ENCODE results near the gene TSC22D2.
"Not testable (repeated sequence)": the region's sequence is repeated elsewhere in the genome, so short reads cannot be mapped to it uniquely, and the experiment has no call there.

TSC22D2 gene

DNA sequence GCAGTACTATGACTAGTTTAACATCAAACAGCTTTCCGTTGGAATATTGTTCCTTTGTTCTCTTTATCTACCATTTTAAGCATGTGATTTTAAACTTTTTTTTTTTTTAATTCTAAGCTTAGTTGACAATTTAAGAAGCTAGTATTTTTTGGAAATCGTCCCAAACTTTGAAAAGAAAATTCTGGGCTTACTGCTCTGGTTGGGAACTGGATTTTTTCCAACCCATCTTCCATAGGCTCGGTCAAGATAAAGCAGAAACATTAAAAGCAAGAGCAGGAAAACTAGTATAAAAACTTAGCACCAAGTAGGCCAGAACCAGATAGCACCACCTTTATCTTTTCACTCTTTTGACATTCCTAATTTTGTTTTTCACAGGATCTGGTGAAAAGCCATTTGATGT is 49.9 kb downstream of the TSC22D2 start:
- H3K4me1 ChIP-seq (ENCODE audit: control insufficient read depth, insufficient read depth, low read length): no peaks in the 10 kb centered on the region
- no peaks in the 10 kb centered on the region for H3K9me3 ChIP-seq (ENCODE audit: control insufficient read depth, low read length)
- peaks cover 4% of the 10 kb centered on the region for H3K36me3 ChIP-seq (ENCODE audit: control insufficient read depth, insufficient read depth, low read length)
- H3K27me3 ChIP-seq (ENCODE audit: control insufficient read depth, insufficient read depth, low read length, poor library complexity, severe bottlenecking): no peaks in the 10 kb centered on the region
- H3K27ac ChIP-seq (ENCODE audit: insufficient read depth, low read depth, low read length, poor library complexity, severe bottlenecking): no peak overlapping the region
- WGBS, 2 experiments: 79 to 86% methylated on average over 2 to 3 of the region's 3 CpGs
- no peak overlapping the region for H3K4me3 ChIP-seq (ENCODE audit: insufficient read depth, low read depth, low read length)

DNA sequence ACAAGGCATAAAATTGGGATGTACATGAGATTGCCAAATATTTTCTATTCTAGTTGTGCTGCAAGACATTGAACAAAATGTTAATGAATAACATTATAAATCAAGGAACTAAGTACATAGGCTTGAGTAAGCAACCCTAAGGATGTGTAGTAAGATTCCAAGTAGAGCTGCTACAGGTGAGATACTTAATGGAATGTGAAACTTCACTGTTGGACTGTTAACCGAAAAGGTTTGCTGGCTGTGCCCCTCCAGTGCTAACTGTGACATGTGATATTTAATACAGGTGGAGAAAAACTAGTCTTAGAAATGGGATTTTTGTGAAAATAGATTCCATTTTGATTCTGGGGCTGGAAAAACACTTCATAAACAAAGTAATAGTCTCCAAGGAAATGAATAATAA is 52.4 kb downstream of the TSC22D2 start:
- no peak overlapping the region for H3K27ac ChIP-seq (ENCODE audit: insufficient read depth, low read depth, low read length, poor library complexity, severe bottlenecking)
- no peaks in the 10 kb centered on the region for H3K27me3 ChIP-seq (ENCODE audit: control insufficient read depth, insufficient read depth, low read length, poor library complexity, severe bottlenecking)
- H3K4me1 ChIP-seq (ENCODE audit: control insufficient read depth, insufficient read depth, low read length): no peaks in the 10 kb centered on the region
- 100% methylated on average over 1 of the region's 1 CpG for WGBS, 2 experiments
- H3K4me3 ChIP-seq (ENCODE audit: insufficient read depth, low read depth, low read length): no peak overlapping the region
- H3K36me3 ChIP-seq (ENCODE audit: control insufficient read depth, insufficient read depth, low read length): peaks cover 4% of the 10 kb centered on the region
- no peaks in the 10 kb centered on the region for H3K9me3 ChIP-seq (ENCODE audit: control insufficient read depth, low read length)

DNA sequence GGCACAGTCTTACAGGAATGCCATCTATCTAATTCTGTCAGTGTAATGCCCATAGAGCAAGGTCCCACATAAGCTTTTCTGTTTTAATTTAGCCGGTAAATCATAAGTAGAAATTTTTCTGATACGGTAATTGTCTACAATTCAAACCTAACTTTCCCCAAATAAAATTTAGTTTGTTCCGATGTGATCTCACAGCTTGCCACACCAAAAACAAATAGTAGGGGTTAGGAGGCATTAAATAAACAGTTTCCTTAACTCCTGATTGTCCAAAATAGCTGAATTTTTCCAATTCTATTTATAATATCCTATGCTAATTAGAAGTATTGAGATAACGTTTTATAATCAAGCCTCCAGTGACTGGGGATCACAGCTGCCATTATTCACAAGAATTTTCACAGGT is 53.3 kb downstream of the TSC22D2 start:
- WGBS, 2 experiments: 98 to 100% methylated on average over 2 to 4 of the region's 4 CpGs
- no peak overlapping the region for H3K27ac ChIP-seq (ENCODE audit: insufficient read depth, low read depth, low read length, poor library complexity, severe bottlenecking)
- no peaks in the 10 kb centered on the region for H3K27me3 ChIP-seq (ENCODE audit: control insufficient read depth, insufficient read depth, low read length, poor library complexity, severe bottlenecking)
- H3K36me3 ChIP-seq (ENCODE audit: control insufficient read depth, insufficient read depth, low read length): peaks cover 4% of the 10 kb centered on the region
- H3K9me3 ChIP-seq (ENCODE audit: control insufficient read depth, low read length): no peaks in the 10 kb centered on the region
- H3K4me1 ChIP-seq (ENCODE audit: control insufficient read depth, insufficient read depth, low read length): no peaks in the 10 kb centered on the region
- H3K4me3 ChIP-seq (ENCODE audit: insufficient read depth, low read depth, low read length): no peak overlapping the region

DNA sequence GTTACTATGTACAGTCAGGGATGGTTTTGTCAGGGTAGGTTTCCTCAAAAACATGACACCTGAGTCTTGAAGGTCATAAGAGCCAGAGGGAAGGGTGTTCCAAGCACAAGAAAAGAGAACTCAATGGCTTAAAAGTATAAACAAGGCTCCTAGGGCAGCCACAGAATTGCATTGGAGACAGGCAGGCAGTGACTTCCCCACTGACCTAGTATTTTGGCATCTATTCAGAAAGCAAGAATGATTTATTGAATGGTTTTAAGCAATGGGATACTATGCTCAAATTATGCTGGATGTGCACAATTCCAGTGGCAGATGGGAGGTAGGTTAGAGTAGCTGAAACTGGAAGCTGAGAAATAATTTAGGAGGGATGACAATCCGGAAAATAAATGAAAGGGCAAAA is 54.0 kb downstream of the TSC22D2 start:
- no peaks in the 10 kb centered on the region for H3K9me3 ChIP-seq (ENCODE audit: control insufficient read depth, low read length)
- H3K27me3 ChIP-seq (ENCODE audit: control insufficient read depth, insufficient read depth, low read length, poor library complexity, severe bottlenecking): no peaks in the 10 kb centered on the region
- H3K36me3 ChIP-seq (ENCODE audit: control insufficient read depth, insufficient read depth, low read length): peaks cover 4% of the 10 kb centered on the region
- H3K4me1 ChIP-seq (ENCODE audit: control insufficient read depth, insufficient read depth, low read length): no peaks in the 10 kb centered on the region
- H3K27ac ChIP-seq (ENCODE audit: insufficient read depth, low read depth, low read length, poor library complexity, severe bottlenecking): no peak overlapping the region
- WGBS, 2 experiments: 92 to 100% methylated on average over 1 of the region's 1 CpG
- no peak overlapping the region for H3K4me3 ChIP-seq (ENCODE audit: insufficient read depth, low read depth, low read length)

DNA sequence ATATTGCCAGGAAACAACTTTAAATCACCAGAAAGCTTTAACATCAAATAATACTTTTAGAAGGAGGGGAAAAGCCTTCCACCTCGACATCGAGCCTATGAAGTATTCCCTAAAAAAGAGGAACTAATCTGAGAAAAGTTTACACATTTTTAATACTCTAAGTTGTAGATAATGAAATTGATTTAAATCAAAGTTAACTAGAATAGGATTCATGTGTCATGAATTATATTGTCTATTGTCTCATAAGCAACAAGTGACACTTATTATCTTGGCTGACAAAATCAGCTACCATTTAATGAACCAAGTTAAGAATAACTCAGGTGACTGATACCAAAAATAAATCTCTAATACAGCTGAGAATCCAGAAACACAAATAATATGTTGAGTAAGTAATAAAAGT is 56.6 kb downstream of the TSC22D2 start:
- Histone ChIP-seq H3K27me3 (ENCODE audit: control insufficient read depth, insufficient read depth, low read length, poor library complexity, severe bottlenecking) (no peaks in the 10 kb centered on the region), H3K4me3 (ENCODE audit: insufficient read depth, low read depth, low read length) (no peak overlapping the region), H3K9me3 (ENCODE audit: control insufficient read depth, low read length) (no peaks in the 10 kb centered on the region), H3K36me3 (ENCODE audit: control insufficient read depth, insufficient read depth, low read length) (no peaks in the 10 kb centered on the region), H3K4me1 (ENCODE audit: control insufficient read depth, insufficient read depth, low read length) (no peaks in the 10 kb centered on the region), H3K27ac (ENCODE audit: insufficient read depth, low read depth, low read length, poor library complexity, severe bottlenecking) (no peak overlapping the region)
- WGBS, 2 experiments: no CpG with 5 or more reads among the region's 2 CpGs

DNA sequence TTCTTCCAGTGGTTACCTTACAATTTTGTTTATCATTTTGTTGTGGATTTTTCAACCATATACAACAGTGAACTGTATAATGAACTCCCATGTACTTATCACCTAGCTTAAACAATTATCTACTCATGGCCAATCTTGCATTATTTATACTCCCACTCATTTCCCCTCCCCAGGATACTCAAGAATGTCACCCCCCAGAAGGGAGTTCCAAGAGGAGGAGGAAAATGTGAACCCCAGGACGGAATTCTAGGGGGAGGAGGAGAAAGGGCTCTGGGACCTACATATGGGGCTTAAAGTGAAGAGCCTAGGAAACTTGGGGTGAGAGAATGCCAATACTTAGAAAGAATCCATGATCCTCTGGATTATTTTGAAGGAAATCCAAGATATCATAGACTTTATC is 59.3 kb downstream of the TSC22D2 start:
- WGBS, 2 experiments: 77 to 100% methylated on average over 1 of the region's 1 CpG
- Histone ChIP-seq H3K36me3 (ENCODE audit: control insufficient read depth, insufficient read depth, low read length) (no peaks in the 10 kb centered on the region), H3K4me3 (ENCODE audit: insufficient read depth, low read depth, low read length) (no peak overlapping the region), H3K9me3 (ENCODE audit: control insufficient read depth, low read length) (no peaks in the 10 kb centered on the region), H3K27ac (ENCODE audit: insufficient read depth, low read depth, low read length, poor library complexity, severe bottlenecking) (no peak overlapping the region), H3K27me3 (ENCODE audit: control insufficient read depth, insufficient read depth, low read length, poor library complexity, severe bottlenecking) (no peaks in the 10 kb centered on the region), H3K4me1 (ENCODE audit: control insufficient read depth, insufficient read depth, low read length) (no peaks in the 10 kb centered on the region)

DNA sequence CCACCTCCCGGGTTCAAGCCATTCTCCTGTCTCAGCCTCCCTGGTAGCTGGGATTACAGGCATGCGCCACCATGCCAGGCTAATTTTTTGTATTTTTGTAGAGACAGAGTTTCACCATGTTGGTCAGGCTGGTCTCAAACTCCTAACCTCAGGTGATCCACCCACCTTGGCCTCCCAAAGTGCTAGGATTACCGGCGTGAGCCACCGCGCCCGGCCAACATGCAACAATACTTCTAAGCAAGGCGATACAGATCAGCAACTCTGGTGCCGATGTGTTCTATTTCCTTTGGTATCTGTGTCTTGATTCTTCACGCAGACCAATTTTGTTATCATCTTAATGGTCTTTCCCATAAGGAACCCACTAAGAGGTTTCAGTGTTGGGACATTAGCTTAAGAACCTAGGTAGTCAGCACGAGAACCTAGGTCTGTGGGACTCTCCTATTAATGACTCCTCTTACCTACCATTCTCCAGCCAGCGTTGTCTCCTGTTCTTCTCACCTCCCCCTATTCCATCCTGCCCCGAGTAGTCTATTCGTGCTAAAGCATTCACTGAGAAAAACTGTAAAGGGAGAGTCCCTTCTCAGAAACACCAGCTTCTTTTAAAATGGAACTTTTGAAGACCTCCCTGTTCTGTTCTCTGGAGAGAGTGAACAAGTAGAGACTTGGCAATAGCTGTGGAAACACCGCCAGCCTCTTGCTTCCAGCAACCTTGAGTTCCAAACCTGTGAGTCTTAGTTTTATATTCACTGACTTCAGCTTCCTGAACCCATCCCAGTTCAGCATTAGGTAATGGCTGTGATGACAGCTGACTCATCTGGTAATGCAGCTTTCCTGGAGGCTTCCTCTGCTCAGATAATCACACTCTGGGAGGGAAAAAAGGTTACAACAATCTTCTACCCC is 61.2 kb downstream of the TSC22D2 start:
- Histone ChIP-seq H3K36me3 (ENCODE audit: control insufficient read depth, insufficient read depth, low read length) (no peaks in the 10 kb centered on the region), H3K27ac (ENCODE audit: insufficient read depth, low read depth, low read length, poor library complexity, severe bottlenecking) (no peak overlapping the region), H3K9me3 (ENCODE audit: control insufficient read depth, low read length) (no peaks in the 10 kb centered on the region), H3K4me1 (ENCODE audit: control insufficient read depth, insufficient read depth, low read length) (no peaks in the 10 kb centered on the region), H3K27me3 (ENCODE audit: control insufficient read depth, insufficient read depth, low read length, poor library complexity, severe bottlenecking) (no peaks in the 10 kb centered on the region), H3K4me3 (ENCODE audit: insufficient read depth, low read depth, low read length) (no peak overlapping the region)
- 87 to 89% methylated on average over 15 of the region's 15 CpGs for WGBS, 2 experiments

DNA sequence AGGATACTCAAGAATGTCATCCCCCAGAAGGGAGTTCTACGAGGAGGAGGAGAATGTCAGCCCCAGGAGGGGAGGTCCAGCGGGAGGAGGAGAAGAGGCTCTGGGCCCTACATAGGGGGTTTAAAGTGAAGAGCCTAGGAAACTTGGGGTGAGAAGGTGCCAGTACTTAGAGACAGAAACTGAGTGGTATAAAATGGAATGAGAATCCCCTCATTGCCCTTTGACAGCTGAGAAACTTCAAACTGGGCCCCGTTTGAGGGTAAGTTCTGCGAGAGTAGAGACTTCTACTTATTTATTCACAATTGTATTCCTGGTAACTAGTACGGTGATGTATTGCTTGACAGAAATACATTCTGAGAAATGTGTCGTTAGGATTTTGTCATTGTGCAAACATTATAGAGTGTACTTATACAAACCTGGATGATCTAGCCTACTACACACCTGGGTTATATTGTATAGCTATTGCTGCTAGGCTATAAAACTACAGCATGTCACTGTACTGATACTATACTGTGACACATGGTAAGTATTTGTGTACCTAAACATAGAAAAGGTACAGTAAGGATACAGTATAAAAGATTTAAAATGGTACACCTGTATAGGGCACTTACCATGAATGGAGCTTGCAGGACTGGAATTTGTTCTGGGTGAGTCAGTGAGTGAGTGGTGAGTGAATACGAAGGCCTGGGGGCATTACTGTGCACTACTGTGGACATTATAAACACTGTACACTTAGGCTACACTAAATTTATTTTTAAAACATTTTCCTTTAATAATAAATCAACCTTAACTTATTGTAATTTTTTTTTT is 62.0 kb downstream of the TSC22D2 start:
- no peaks in the 10 kb centered on the region for H3K4me1 ChIP-seq (ENCODE audit: control insufficient read depth, insufficient read depth, low read length)
- no peaks in the 10 kb centered on the region for H3K36me3 ChIP-seq (ENCODE audit: control insufficient read depth, insufficient read depth, low read length)
- 72 to 86% methylated on average over 7 of the region's 7 CpGs for WGBS, 2 experiments
- no peak overlapping the region for H3K4me3 ChIP-seq (ENCODE audit: insufficient read depth, low read depth, low read length)
- no peak overlapping the region for H3K27ac ChIP-seq (ENCODE audit: insufficient read depth, low read depth, low read length, poor library complexity, severe bottlenecking)
- H3K9me3 ChIP-seq (ENCODE audit: control insufficient read depth, low read length): no peaks in the 10 kb centered on the region
- no peaks in the 10 kb centered on the region for H3K27me3 ChIP-seq (ENCODE audit: control insufficient read depth, insufficient read depth, low read length, poor library complexity, severe bottlenecking)

DNA sequence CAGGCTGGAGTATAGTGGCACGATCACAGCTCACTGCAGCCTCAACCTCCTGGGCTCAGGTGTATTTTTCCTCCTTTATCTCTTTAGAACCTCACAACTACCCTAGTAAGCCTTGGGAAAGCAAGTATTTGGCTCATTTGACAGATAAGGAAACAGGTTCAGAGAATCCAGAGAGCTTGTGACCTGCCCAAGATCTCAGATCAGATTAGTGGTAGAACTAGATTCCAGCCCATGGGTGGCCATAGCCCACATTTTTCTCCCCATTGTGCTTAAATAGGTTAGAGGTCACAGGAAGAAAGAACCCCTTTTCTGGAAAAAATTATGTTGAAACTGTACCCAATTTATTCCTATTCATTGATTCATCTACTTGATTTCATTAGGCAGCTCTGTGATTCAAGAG is 64.3 kb downstream of the TSC22D2 start:
- Histone ChIP-seq H3K4me3 (ENCODE audit: insufficient read depth, low read depth, low read length) (no peak overlapping the region), H3K36me3 (ENCODE audit: control insufficient read depth, insufficient read depth, low read length) (no peaks in the 10 kb centered on the region), H3K4me1 (ENCODE audit: control insufficient read depth, insufficient read depth, low read length) (no peaks in the 10 kb centered on the region), H3K27ac (ENCODE audit: insufficient read depth, low read depth, low read length, poor library complexity, severe bottlenecking) (no peak overlapping the region), H3K27me3 (ENCODE audit: control insufficient read depth, insufficient read depth, low read length, poor library complexity, severe bottlenecking) (no peaks in the 10 kb centered on the region), H3K9me3 (ENCODE audit: control insufficient read depth, low read length) (no peaks in the 10 kb centered on the region)
- 94 to 100% methylated on average over 1 of the region's 1 CpG for WGBS, 2 experiments

DNA sequence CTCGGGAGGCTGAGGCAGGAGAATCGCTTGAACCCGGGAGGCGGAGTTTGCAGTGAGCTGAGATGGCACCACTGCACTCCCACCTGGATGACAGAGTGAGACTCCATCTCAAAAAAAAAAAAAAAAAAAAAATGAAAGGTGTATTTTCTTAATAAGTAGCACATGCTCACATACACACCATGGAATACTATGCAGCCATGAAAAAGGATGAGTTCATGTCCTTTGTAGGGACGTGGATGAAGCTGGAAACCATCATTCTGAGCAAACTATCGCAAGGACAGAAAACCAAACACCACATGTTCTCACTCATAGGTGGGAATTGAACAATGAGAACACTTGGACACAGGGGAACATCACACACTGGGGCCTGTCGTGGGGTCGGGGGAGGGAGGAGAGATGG is 65.1 kb downstream of the TSC22D2 start:
- not testable (repeated sequence) for H3K27me3 ChIP-seq (ENCODE audit: control insufficient read depth, insufficient read depth, low read length, poor library complexity, severe bottlenecking); H3K4me1 ChIP-seq (ENCODE audit: control insufficient read depth, insufficient read depth, low read length); H3K27ac ChIP-seq (ENCODE audit: insufficient read depth, low read depth, low read length, poor library complexity, severe bottlenecking); H3K4me3 ChIP-seq (ENCODE audit: insufficient read depth, low read depth, low read length); H3K36me3 ChIP-seq (ENCODE audit: control insufficient read depth, insufficient read depth, low read length); H3K9me3 ChIP-seq (ENCODE audit: control insufficient read depth, low read length)
- WGBS, 2 experiments: 94 to 100% methylated on average over 6 of the region's 8 CpGs

Data from ectodermal cell (in vitro differentiated cells).